Measurements from ENCODE around the gene ALG9. TPM values are rescaled to one million over a fixed set of nuclear protein-coding genes. Genes with fewer than 3 reads are reported as not detected.

The ALG9 gene
- total RNA-seq, 3 donors from 2014 or later (not counting 1 experiment from before 2014, with no cell fraction given): 30.6 to 37.1 (median 35.4) TPM

DNA sequence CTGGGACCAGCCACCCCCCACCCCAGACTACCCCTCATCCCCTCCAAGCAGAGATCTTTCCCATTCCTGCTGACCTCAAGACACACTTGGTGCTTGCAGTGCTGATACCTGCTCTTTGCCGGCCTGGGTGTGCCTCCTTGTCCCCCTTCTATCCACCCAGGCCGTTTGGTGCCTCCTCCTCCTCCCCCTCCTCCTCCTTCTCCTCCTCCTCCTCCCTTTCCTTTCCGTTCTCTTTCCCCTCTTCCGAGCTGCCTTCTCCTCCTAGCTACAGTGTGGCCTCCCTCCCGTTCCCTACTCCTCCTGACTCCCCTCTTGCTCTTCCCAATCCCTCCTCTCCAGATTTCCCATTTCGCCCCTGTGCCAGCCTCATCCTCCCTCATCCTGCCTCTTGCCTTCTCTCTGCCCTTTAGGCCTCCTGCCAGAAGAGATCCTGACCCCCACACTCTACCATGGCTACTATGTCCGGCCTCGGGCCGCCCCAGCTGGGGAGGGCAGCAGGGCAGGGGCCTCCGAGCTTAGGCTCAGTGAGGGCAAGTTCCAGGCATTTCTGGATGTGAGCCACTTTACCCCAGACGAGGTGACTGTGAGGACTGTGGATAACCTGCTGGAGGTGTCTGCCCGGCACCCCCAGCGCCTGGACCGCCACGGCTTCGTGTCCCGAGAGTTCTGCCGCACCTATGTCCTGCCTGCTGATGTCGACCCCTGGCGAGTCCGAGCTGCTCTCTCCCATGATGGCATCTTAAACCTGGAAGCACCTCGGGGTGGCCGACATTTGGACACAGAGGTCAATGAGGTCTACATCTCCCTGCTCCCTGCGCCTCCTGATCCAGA lies 41.9 kb upstream of the ALG9 start:
- H3K36me3 ChIP-seq (ENCODE audit: control insufficient read depth, insufficient read depth, low read length): no peaks in the 10 kb centered on the region
- H3K27me3 ChIP-seq (ENCODE audit: control insufficient read depth, insufficient read depth, low read length): peaks cover 15% of the 10 kb centered on the region
- no peaks in the 10 kb centered on the region for H3K9me3 ChIP-seq (ENCODE audit: control insufficient read depth, insufficient read depth, low read length)
- intact Hi-C loops (cut with micrococcal nuclease): no loop called here
- DNase-seq (no peak), ATAC-seq (no peak)
- no peak overlapping the region for H3K27ac ChIP-seq (ENCODE audit: low read length)
- TF ChIP-seq CTCF (IDR thresholded peaks at IDR 0.05): no peak
- H3K4me1 ChIP-seq (ENCODE audit: control insufficient read depth, insufficient read depth, low read length): no peaks in the 10 kb centered on the region
- no peak overlapping the region for H3K27ac Mint-ChIP-seq
- peaks cover 56% of the 10 kb centered on the region in 2 donors for H3K27me3 Mint-ChIP-seq (ENCODE audit: low read depth in 2 of 2)
- H3K9me3 Mint-ChIP-seq: no peaks in the 10 kb centered on the region
- no peak overlapping the region for H3K4me3 Mint-ChIP-seq
- H3K36me3 Mint-ChIP-seq: no peaks in the 10 kb centered on the region
- no peaks in the 10 kb centered on the region for H3K4me1 Mint-ChIP-seq
- 84% methylated on average over 24 of the region's 24 CpGs for WGBS (ENCODE audit: insufficient coverage)
- no peak overlapping the region for H3K4me3 ChIP-seq (ENCODE audit: low read length)

DNA sequence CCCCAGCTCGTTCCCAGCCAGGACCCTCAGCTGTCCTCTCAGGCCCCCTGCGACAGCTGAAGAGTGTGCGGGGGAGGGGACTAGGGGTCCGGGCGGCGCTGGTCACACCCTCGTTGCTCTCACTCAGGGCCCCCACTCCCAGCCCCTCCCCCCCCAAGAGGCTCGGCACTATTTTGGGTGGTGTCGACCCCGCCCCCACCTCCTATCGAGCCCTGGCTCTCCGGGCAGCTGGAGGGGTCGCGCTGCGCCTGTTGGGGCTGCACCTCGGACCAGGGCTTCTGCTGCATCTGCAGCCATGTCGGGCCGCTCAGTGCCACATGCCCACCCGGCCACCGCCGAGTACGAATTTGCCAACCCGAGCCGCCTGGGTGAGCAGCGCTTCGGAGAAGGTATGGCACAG lies 41.2 kb upstream of the ALG9 start, which contains the start of gene HSPB2:
TSS of gene HSPB2 (plus strand) at position 200 of the 400 bp plus-strand sequence. CDS start at position 296, 96 bp downstream.
- no peaks in the 10 kb centered on the region for H3K4me1 ChIP-seq (ENCODE audit: control insufficient read depth, insufficient read depth, low read length)
- H3K27ac Mint-ChIP-seq: no peak within 1 kb of the TSS
- no peaks in the 10 kb centered on the region for H3K36me3 ChIP-seq (ENCODE audit: control insufficient read depth, insufficient read depth, low read length)
- no peaks in the 10 kb centered on the region for H3K9me3 ChIP-seq (ENCODE audit: control insufficient read depth, insufficient read depth, low read length)
- DNase-seq: no peak
- H3K27ac ChIP-seq (ENCODE audit: low read length): no peak within 1 kb of the TSS
- H3K4me3 Mint-ChIP-seq: no peak within 1 kb of the TSS
- ATAC-seq: no peak
- peaks cover 15% of the 10 kb centered on the region for H3K27me3 ChIP-seq (ENCODE audit: control insufficient read depth, insufficient read depth, low read length)
- TF ChIP-seq CTCF (IDR thresholded peaks at IDR 0.05): no peak
- H3K36me3 Mint-ChIP-seq: no peaks in the 10 kb centered on the region
- H3K9me3 Mint-ChIP-seq: no peaks in the 10 kb centered on the region
- no peaks in the 10 kb centered on the region for H3K4me1 Mint-ChIP-seq
- no peak within 1 kb of the TSS for H3K4me3 ChIP-seq (ENCODE audit: low read length)
- peaks cover 59 to 60% of the 10 kb centered on the region in 2 donors for H3K27me3 Mint-ChIP-seq (ENCODE audit: low read depth in 2 of 2)
- intact Hi-C loops (cut with micrococcal nuclease): no loop called here
- WGBS (ENCODE audit: insufficient coverage): 15% methylated on average over 26 of the region's 26 CpGs

GRCh38 chr11:111911563-111912401 lies 40.4 kb upstream of the ALG9 start, which contains the start of gene CRYAB:
CRYAB (minus strand) TSS chr11:111911770; CDS start chr11:111911724, 46 bp downstream.
- no peaks in the 10 kb centered on the region for H3K9me3 ChIP-seq (ENCODE audit: control insufficient read depth, insufficient read depth, low read length)
- H3K27me3 ChIP-seq (ENCODE audit: control insufficient read depth, insufficient read depth, low read length): peaks cover 15% of the 10 kb centered on the region
- no peak within 1 kb of the TSS for H3K4me3 ChIP-seq (ENCODE audit: low read length)
- ATAC-seq (no peak), DNase-seq (no peak)
- peaks cover 54 to 62% of the 10 kb centered on the region in 2 donors for H3K27me3 Mint-ChIP-seq (ENCODE audit: low read depth in 2 of 2)
- TF ChIP-seq CTCF (IDR thresholded peaks at IDR 0.05): no peak
- no peaks in the 10 kb centered on the region for H3K36me3 ChIP-seq (ENCODE audit: control insufficient read depth, insufficient read depth, low read length)
- 72% methylated on average over 17 of the region's 17 CpGs for WGBS (ENCODE audit: insufficient coverage)
- no peak within 1 kb of the TSS for H3K27ac ChIP-seq (ENCODE audit: low read length)
- intact Hi-C loops (cut with micrococcal nuclease): no loop called here
- H3K9me3 Mint-ChIP-seq: no peaks in the 10 kb centered on the region
- no peak within 1 kb of the TSS for H3K4me3 Mint-ChIP-seq
- no peak within 1 kb of the TSS for H3K27ac Mint-ChIP-seq
- no peaks in the 10 kb centered on the region for H3K4me1 Mint-ChIP-seq
- no peaks in the 10 kb centered on the region for H3K36me3 Mint-ChIP-seq
- H3K4me1 ChIP-seq (ENCODE audit: control insufficient read depth, insufficient read depth, low read length): no peaks in the 10 kb centered on the region

Measured in natural killer cell (primary cell).